ENCODE results near the gene UGT1A6.

UGT1A6 gene

GRCh38 chr2:233768076-233768475, 75.4 kb downstream of the UGT1A6 start:
- no peak for DNase-seq (ENCODE audit: low spot score)

GRCh38 chr2:233769260-233769659, 76.6 kb downstream of the UGT1A6 start:
- DNase-seq (ENCODE audit: low spot score): no peak

GRCh38 chr2:233772153-233772552, 79.5 kb downstream of the UGT1A6 start:
- DNase-seq (ENCODE audit: low spot score): no peak

GRCh38 chr2:233772583-233772982, 79.9 kb downstream of the UGT1A6 start:
- DNase-seq (ENCODE audit: low spot score): no peak

- no peak for DNase-seq (ENCODE audit: low spot score)
These were observed 81.2 kb downstream of the UGT1A6 start for GRCh38 chr2:233773854-233774253.

GRCh38 chr2:233775414-233775813, 82.7 kb downstream of the UGT1A6 start:
- no peak for DNase-seq (ENCODE audit: low spot score)

GRCh38 chr2:233778030-233778429, 85.3 kb downstream of the UGT1A6 start, which contains the start of gene MROH2A:
MROH2A (plus strand) TSS chr2:233778330; CDS start chr2:233779359, 1,029 bp downstream.
- DNase-seq (ENCODE audit: low spot score): no peak

- DNase-seq (ENCODE audit: low spot score): no peak
These were observed 87.0 kb downstream of the UGT1A6 start for GRCh38 chr2:233779722-233780121.

- DNase-seq (ENCODE audit: low spot score): no peak
These were observed 88.1 kb downstream of the UGT1A6 start for GRCh38 chr2:233780771-233781170.

- DNase-seq (ENCODE audit: low spot score): no peak
These were observed 96.9 kb downstream of the UGT1A6 start for GRCh38 chr2:233789554-233789953.

- DNase-seq (ENCODE audit: low spot score): no peak
These were observed 98.6 kb downstream of the UGT1A6 start for GRCh38 chr2:233791151-233791882.

GRCh38 chr2:233791883-233792329, 99.2 kb downstream of the UGT1A6 start:
- DNase-seq (ENCODE audit: low spot score): no peak

GRCh38 chr2:233792720-233793119, 100.0 kb downstream of the UGT1A6 start:
- DNase-seq (ENCODE audit: low spot score): no peak

GRCh38 chr2:233793465-233794127, 100.9 kb downstream of the UGT1A6 start:
- no peak for DNase-seq (ENCODE audit: low spot score)

- DNase-seq (ENCODE audit: low spot score): no peak
These were observed 101.5 kb downstream of the UGT1A6 start for GRCh38 chr2:233794128-233794658.

GRCh38 chr2:233795735-233796171, 103.1 kb downstream of the UGT1A6 start:
- DNase-seq (ENCODE audit: low spot score): no peak

GRCh38 chr2:233796254-233796653, 103.6 kb downstream of the UGT1A6 start:
- DNase-seq (ENCODE audit: low spot score): no peak

GRCh38 chr2:233798335-233799086, 105.8 kb downstream of the UGT1A6 start:
- DNase-seq (ENCODE audit: low spot score): no peak

- DNase-seq (ENCODE audit: low spot score): no peak
These were observed 106.5 kb downstream of the UGT1A6 start for GRCh38 chr2:233799087-233799665.

- no peak for DNase-seq (ENCODE audit: low spot score)
These were observed 107.0 kb downstream of the UGT1A6 start for GRCh38 chr2:233799716-233800115.

- no peak for DNase-seq (ENCODE audit: low spot score)
These were observed 107.5 kb downstream of the UGT1A6 start for GRCh38 chr2:233800208-233800607.
